GM10248 (cell line): ENCODE data around the gene FKBP1B.

Experiments used
- CTCF ChIA-PET: fragments of 300-600 bp; sonication (Branson Sonifier 250); formaldehyde crosslinking; extraction: SDS; loops from one replicate; lab custom pipeline; 2021; ENCODE audit warnings: antibody characterized with exemption; lab: Yijun Ruan, JAX
- POLR2A ChIA-PET: fragments of 350-650 bp; sonication (Branson Sonifier 250); formaldehyde crosslinking; extraction: SDS; loops from one replicate; lab custom pipeline; 2020; ENCODE audit warnings: antibody characterized with exemption; lab: Yijun Ruan, JAX
- DNase-seq: peaks from one replicate; pipeline ENCODE4 v3.0.0; 2012; ENCODE audit errors: extremely low spot score
- TF ChIP-seq, protein P1 (sequence below): IDR thresholded peaks from 2 replicates; pipeline ENCODE4 v1.5.1; 2012; ENCODE audit warnings: mild to moderate bottlenecking, low read depth; ENCODE audit errors: extremely low read depth, missing control alignments, control extremely low read depth

The FKBP1B gene

DNA sequence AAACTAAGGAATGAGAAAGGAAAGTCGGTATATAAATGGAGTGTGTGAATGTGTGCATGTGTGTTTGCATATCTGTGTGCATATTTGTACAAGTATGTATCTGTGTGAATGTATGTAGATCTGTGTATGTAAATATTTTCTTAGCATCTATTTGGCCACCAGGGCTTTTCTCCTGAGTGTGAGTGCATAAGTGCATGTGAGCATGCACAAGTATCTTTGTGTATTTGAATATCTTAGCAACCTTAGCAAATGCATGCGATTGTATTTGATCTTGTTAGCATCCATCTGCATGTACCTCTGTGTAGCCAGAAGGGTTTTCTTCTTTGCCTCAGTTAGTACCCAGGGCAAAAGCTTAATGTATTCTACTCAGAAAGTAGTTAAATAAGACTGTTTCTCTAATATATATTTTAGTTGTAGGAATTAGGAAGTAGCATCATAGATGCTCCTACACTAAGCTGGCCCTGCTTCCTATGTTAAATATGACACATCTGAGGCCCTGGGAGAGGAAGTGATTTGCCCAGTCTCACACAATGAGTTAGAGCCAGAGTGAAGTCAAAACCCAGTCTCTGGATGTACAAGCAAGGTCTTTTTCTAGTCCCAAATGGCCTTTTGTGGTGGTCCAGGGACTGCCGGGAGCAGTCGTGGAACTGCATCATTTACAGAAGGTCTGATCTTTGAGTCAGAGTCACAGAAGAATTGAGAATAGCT lies 9.2 kb downstream of the FKBP1B start:
- TF ChIP-seq, protein P1, sequence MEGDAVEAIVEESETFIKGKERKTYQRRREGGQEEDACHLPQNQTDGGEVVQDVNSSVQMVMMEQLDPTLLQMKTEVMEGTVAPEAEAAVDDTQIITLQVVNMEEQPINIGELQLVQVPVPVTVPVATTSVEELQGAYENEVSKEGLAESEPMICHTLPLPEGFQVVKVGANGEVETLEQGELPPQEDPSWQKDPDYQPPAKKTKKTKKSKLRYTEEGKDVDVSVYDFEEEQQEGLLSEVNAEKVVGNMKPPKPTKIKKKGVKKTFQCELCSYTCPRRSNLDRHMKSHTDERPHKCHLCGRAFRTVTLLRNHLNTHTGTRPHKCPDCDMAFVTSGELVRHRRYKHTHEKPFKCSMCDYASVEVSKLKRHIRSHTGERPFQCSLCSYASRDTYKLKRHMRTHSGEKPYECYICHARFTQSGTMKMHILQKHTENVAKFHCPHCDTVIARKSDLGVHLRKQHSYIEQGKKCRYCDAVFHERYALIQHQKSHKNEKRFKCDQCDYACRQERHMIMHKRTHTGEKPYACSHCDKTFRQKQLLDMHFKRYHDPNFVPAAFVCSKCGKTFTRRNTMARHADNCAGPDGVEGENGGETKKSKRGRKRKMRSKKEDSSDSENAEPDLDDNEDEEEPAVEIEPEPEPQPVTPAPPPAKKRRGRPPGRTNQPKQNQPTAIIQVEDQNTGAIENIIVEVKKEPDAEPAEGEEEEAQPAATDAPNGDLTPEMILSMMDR, result no peak
- ChIA-PET POLR2A (no interaction called here), CTCF (interaction anchor here (0.9 to 3.8 kb wide), 5 partner anchors 8 to 131 kb away, joined by 3 to 25 read pairs (median 10); partner anchors contain the start of genes FKBP1B and WDCP)
- no peak for DNase-seq

DNA sequence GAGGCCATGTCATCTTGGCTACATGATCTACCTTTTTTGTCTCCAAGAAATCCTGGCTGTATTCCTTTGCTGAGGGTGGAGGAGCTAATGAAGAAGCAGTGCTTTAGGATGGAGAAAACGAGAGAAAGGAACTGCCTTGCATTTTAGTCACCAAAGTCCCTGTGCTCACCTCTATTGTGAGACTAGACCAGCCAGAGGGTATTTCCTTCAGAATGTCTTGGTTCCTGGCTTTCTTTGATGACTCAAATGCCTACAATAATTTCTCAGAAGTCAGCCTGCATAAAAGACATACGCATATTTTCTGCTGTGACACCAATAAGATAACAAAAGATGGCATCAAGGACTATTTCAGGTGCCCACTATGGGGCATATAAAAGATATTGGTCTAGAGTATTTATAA lies 15.8 kb downstream of the FKBP1B start:
- TF ChIP-seq, protein P1, result no peak
- POLR2A ChIA-PET, result interaction anchor here (0.6 to 1.0 kb wide), 2 partner anchors 11 to 122 kb away, joined by 3 read pairs; partner anchors contain the start of gene SF3B6
- DNase-seq, result no peak
- CTCF ChIA-PET, result interaction anchor here (0.8 to 11.3 kb wide), 4 partner anchors 11 to 18 kb away, joined by 3 to 91 read pairs (median 8); partner anchors contain the start of genes FKBP1B, SF3B6 and TP53I3

DNA sequence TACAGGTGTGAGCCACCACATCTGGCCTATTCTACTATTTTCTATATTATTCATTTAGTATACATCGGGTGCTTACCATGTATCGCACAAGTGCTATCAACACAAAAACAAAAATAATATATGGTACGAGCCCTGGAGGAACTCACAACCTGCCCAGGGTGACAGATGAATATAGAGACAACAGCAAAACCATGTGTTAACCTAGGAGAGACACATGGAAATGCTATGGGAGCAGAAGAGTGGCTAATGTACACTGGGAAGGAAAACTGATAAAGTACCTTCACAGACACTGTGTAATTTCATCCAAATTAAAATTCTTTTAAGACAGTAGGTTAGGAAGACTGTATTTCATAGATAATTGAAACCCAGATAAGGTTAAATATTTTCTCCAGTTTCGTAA lies 22.7 kb downstream of the FKBP1B start:
- POLR2A ChIA-PET, result interaction anchor here (1.0 kb wide), 1 partner anchor 12 kb away, joined by 3 read pairs; no protein-coding TSS in a partner anchor
- CTCF ChIA-PET, result interaction anchor here (1.0 to 11.3 kb wide), 6 partner anchors 11 to 248 kb away, joined by 3 to 91 read pairs (median 6); partner anchors contain the start of genes ATAD2B and TP53I3
- no peak for DNase-seq

DNA sequence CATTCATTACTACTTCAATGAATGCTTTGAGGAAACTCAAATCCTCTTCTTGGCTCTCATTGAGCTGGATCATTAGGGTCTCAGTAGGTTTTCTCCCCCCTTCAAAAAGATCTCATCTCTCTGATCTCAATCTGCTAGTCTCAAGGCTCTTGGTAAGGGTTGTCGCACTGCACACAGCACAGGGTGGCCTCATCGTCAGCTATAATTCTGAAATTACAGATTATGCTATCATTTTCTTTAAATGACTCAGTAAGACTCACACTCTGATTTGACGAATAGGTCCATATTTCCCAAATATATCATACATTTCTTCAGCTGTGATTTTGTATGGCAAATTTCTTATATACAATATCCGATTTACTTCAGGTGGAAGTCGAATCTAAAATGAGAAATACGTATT lies 24.3 kb downstream of the FKBP1B start:
- TF ChIP-seq, protein P1, result no peak
- ChIA-PET CTCF (interaction anchor here (1.0 to 11.3 kb wide), 6 partner anchors 9 to 249 kb away, joined by 3 to 91 read pairs (median 6); partner anchors contain the start of genes ATAD2B and TP53I3), POLR2A (no interaction called here)
- no peak for DNase-seq

More for the DNA sequence above, 22.7 kb downstream of the FKBP1B start:
- TF ChIP-seq, protein P1, result no peak

DNA sequence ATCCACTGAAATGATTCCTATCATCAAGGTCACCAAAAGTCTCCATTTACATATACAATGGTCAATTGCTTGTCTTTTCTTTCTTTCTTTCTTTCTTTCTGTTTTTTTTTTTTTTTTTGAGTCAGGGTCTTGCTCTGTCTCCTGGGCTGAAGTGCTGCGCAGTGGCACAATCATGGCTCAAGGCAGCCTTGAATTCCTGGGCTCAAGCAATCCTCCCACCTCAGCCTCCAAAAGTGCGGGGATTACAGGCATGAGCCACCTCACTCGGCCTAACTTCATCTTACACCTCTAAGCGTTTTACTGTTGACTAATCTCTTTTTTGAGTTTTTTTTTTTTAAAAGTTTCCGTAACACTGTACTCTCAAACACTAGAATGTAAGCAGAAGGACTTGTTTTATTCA lies 25.7 kb downstream of the FKBP1B start:
- no peak for DNase-seq
- TF ChIP-seq, protein P1, result no peak
- ChIA-PET POLR2A (no interaction called here), CTCF (interaction anchor here (1.9 to 2.0 kb wide), 3 partner anchors 9 to 14 kb away, joined by 11 to 18 read pairs (median 13); partner anchors contain the start of gene TP53I3)

DNA sequence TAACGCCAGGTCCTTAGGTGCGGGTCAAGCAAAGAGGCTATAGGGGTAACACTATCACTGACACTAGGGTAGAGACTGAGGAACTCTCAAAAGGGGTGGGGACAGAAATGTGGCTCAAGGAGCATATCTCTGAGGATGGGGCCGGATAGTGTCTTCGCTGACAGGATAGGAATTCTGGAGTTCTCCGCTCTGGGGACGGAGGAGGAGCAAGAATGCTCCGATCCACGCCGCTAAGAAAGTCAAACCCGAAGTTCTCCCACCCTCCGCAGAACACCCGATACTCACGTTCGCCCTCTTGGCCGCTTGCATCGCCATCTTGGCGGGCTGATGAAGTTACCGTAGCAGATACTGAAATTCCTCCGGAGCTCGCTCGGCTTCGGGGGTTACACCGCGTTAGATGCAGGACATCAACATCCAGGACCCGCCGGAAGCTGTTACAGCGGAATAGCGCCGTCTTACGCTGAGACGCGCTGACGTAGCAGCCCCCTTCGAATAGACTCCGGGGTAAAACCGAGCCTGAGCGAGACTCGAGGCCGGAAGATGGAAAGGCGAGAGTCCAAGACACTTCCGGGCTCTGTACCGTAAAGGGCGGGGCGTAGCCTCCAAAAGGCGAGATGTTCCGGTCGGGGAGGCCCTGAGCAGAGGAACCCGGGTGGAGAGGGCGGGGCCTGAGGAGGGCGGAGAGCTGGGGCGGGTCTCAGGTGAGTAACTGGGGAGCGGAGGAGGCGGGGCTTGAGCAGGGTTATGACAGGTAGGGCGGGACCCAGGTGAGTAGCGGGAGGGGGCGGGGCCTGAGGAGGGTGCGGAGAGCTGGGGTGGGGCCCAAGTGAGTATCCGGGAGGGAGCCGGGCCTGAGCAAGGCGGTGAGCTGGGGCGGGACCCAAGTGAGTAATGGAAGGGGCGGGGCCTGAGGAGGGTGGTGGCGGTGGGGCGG lies 26.6 kb downstream of the FKBP1B start, which contains the start of gene SF3B6:
SF3B6 (minus strand) TSS at position 412 of the 934 bp plus-strand sequence; CDS start at position 315, 97 bp downstream.
- POLR2A ChIA-PET, result interaction anchor here (0.6 to 2.1 kb wide), 6 partner anchors 11 to 150 kb away, joined by 3 to 12 read pairs (median 4); partner anchors contain the start of genes ATAD2B, UBXN2A and WDCP
- peak; percentile 95 for DNase-seq
- TF ChIP-seq, protein P1, result no peak
- CTCF ChIA-PET, result interaction anchor here (1.0 to 2.0 kb wide), 6 partner anchors 8 to 251 kb away, joined by 4 to 18 read pairs (median 12); partner anchors contain the start of genes ATAD2B and TP53I3
